H9 (cell line): ENCODE data around the gene GRB2. TPM values are rescaled to one million over a fixed set of nuclear protein-coding genes. Genes with fewer than 3 reads are reported as not detected.

ENCODE experiments used
- DNase-seq: peaks from one replicate; pipeline ENCODE4 v3.0.0-alpha.2; 2017
- H2AFZ ChIP-seq: one replicate; pipeline ENCODE4 v1.6.1; 2013; ENCODE audit warnings: mild to moderate bottlenecking, low read length, control low read depth, moderate library complexity
- H2AK5ac ChIP-seq: 2 replicates; pipeline ENCODE4 v1.6.1; 2013; ENCODE audit warnings: low read length, control low read depth, mixed read lengths; ENCODE audit not compliant: insufficient read length
- H2BK120ac ChIP-seq: one replicate; pipeline ENCODE4 v1.6.1; 2013; ENCODE audit warnings: low read depth, mild to moderate bottlenecking, low read length, control low read depth, inconsistent platforms; ENCODE audit not compliant: poor library complexity, severe bottlenecking
- H2BK12ac ChIP-seq: 2 replicates; pipeline ENCODE4 v1.6.1; 2013; ENCODE audit warnings: low read length, control low read depth, mixed read lengths, low read depth; ENCODE audit not compliant: insufficient read length
- H2BK15ac ChIP-seq: 2 replicates; pipeline ENCODE4 v1.6.1; 2013; ENCODE audit warnings: low read depth, low read length, control low read depth
- H2BK20ac ChIP-seq: one replicate; pipeline ENCODE4 v1.6.1; 2013; ENCODE audit warnings: low read depth, mild to moderate bottlenecking, low read length, control low read depth, inconsistent platforms; ENCODE audit not compliant: poor library complexity, severe bottlenecking
- H2BK5ac ChIP-seq: 2 replicates; pipeline ENCODE4 v1.6.1; 2013; ENCODE audit warnings: low read length, control low read depth, mixed read lengths; ENCODE audit not compliant: insufficient read length
- H3K14ac ChIP-seq: 2 replicates; pipeline ENCODE4 v1.6.1; 2013; ENCODE audit warnings: low read length, control low read depth; ENCODE audit not compliant: insufficient read depth
- H3K18ac ChIP-seq: 2 replicates; pipeline ENCODE4 v1.6.1; 2013; ENCODE audit warnings: low read depth, mild to moderate bottlenecking, mixed read lengths, low read length, control low read depth; ENCODE audit not compliant: insufficient read length
- H3K23ac ChIP-seq: 2 replicates; pipeline ENCODE4 v1.6.1; 2013; ENCODE audit warnings: low read length, control low read depth, mixed read lengths, low read depth; ENCODE audit not compliant: insufficient read length
- H3K23me2 ChIP-seq: 2 replicates; pipeline ENCODE4 v1.6.1; 2013; ENCODE audit warnings: low read depth, mild to moderate bottlenecking, mixed read lengths, low read length, control low read depth; ENCODE audit not compliant: insufficient read length, poor library complexity, severe bottlenecking
- H3K27ac ChIP-seq: 2 replicates; pipeline ENCODE4 v1.5.1; 2013; ENCODE audit warnings: low read length, control low read depth, mixed read lengths, low read depth; ENCODE audit not compliant: insufficient read length
- H3K27me3 ChIP-seq: 2 replicates; pipeline ENCODE4 v1.6.1; 2013; ENCODE audit warnings: low read length, control low read depth, inconsistent platforms; ENCODE audit not compliant: insufficient read depth
- H3K4ac ChIP-seq: 2 replicates; pipeline ENCODE4 v1.6.1; 2013; ENCODE audit warnings: low read depth, mild to moderate bottlenecking, control low read depth, inconsistent platforms, low read length, moderate library complexity
- H3K4me1 ChIP-seq: 2 replicates; pipeline ENCODE4 v1.6.1; 2013; ENCODE audit warnings: low read length, control low read depth, inconsistent platforms; ENCODE audit not compliant: insufficient read depth
- H3K4me2 ChIP-seq: 2 replicates; pipeline ENCODE4 v1.6.1; 2013; ENCODE audit warnings: low read length, control low read depth, mixed read lengths; ENCODE audit not compliant: insufficient read length, insufficient read depth
- H3K56ac ChIP-seq: 2 replicates; pipeline ENCODE4 v1.6.1; 2013; ENCODE audit warnings: low read depth, mild to moderate bottlenecking, mixed read lengths, low read length, control low read depth; ENCODE audit not compliant: insufficient read length
- H3K79me1 ChIP-seq: 2 replicates; pipeline ENCODE4 v1.6.1; 2013; ENCODE audit warnings: low read depth, mild to moderate bottlenecking, moderate library complexity, low read length, control low read depth, inconsistent platforms; ENCODE audit not compliant: insufficient read depth, poor library complexity, severe bottlenecking
- H3K79me2 ChIP-seq: 2 replicates; pipeline ENCODE4 v1.6.1; 2013; ENCODE audit warnings: low read length, control low read depth, inconsistent platforms; ENCODE audit not compliant: insufficient read depth
- H3K9ac ChIP-seq: 2 replicates; pipeline ENCODE4 v1.6.1; 2013; ENCODE audit warnings: low read length, control low read depth, mixed read lengths; ENCODE audit not compliant: insufficient read length; ENCODE audit errors: extremely low read depth
- H3K9me3 ChIP-seq: one replicate; pipeline ENCODE4 v1.6.1; 2013; ENCODE audit warnings: low read depth, low read length, inconsistent platforms; ENCODE audit not compliant: control insufficient read depth
- H3T11ph ChIP-seq: one replicate; pipeline ENCODE4 v1.6.1; 2013; ENCODE audit warnings: mild to moderate bottlenecking, low read length, control low read depth, inconsistent platforms
- H4K20me1 ChIP-seq: one replicate; pipeline ENCODE4 v1.6.1; 2013; ENCODE audit not compliant: control insufficient read depth, insufficient read length, insufficient read depth
- H4K5ac ChIP-seq: 2 replicates; pipeline ENCODE4 v1.6.1; 2013; ENCODE audit warnings: low read depth, mild to moderate bottlenecking, mixed read lengths, low read length, control low read depth; ENCODE audit not compliant: insufficient read length
- H4K8ac ChIP-seq: replicated peaks from 2 replicates; pipeline ENCODE4 v1.6.1; 2013; ENCODE audit warnings: low read length, control low read depth, mixed read lengths, low read depth; ENCODE audit not compliant: insufficient read length
- H4K91ac ChIP-seq: 2 replicates; pipeline ENCODE4 v1.6.1; 2013; ENCODE audit warnings: low read depth, mild to moderate bottlenecking, moderate library complexity, mixed read lengths, low read length, control low read depth; ENCODE audit not compliant: insufficient read length
- H3K27ac Mint-ChIP-seq, 3 experiments: 2 replicates in 2 of 3; 3 replicates in 1 of 3; pipeline ENCODE4 v1.8.0; 2020 to 2021; ENCODE audit warnings: mixed read lengths in 3 of 3, mild to moderate bottlenecking in 1 of 3, moderate library complexity in 1 of 3
- H3K27me3 Mint-ChIP-seq: 2 replicates; pipeline ENCODE4 v1.8.0; 2021; ENCODE audit warnings: low read depth, mild to moderate bottlenecking, moderate library complexity, mixed read lengths
- H3K36me3 Mint-ChIP-seq, 3 experiments: 2 replicates in 2 of 3; 3 replicates in 1 of 3; pipeline ENCODE4 v1.8.0; 2020 to 2021; ENCODE audit warnings: low read depth in 3 of 3, mixed read lengths in 3 of 3; ENCODE audit not compliant: insufficient read depth in 1 of 3
- H3K4me1 Mint-ChIP-seq, 2 experiments: 2 replicates each; pipeline ENCODE4 v1.8.0; 2020; ENCODE audit warnings: mixed read lengths in 2 of 2
- H3K4me3 Mint-ChIP-seq, 2 experiments: 2 replicates in 1 of 2; 3 replicates in 1 of 2; pipeline ENCODE4 v1.8.0; 2020 to 2021; ENCODE audit warnings: mild to moderate bottlenecking in 2 of 2, mixed read lengths in 2 of 2, moderate library complexity in 1 of 2
- H3K9me3 Mint-ChIP-seq, 2 experiments: 2 replicates in 1 of 2; 3 replicates in 1 of 2; pipeline ENCODE4 v1.8.0; 2020; ENCODE audit warnings: mild to moderate bottlenecking in 2 of 2, mixed read lengths in 2 of 2, moderate library complexity in 1 of 2
- WGBS: extraction: QIAGEN DNeasy Blood & Tissue Kit; methylation state at CpG from one replicate; pipeline ENCODE4 v1.1.7; 2013; ENCODE audit warnings: missing lambda C conversion rate, low lambda C conversion rate, mixed read lengths; ENCODE audit not compliant: insufficient read length; ENCODE audit errors: extremely low coverage; 5-methylcytosine and 5-hydroxymethylcytosine counted together
- total RNA-seq: library from RNA; stranded (reverse); gene quantifications from 2 replicates; pipeline ENCODE4 v1.2.1, GENCODE V29; 2021
- TF ChIP-seq, protein P1 (sequence below): fragments of 200-600 bp; sonication (generic); conservative IDR thresholded peaks from 3 replicates; pipeline ENCODE4 v1.8.0; 2021; ENCODE audit warnings: antibody characterized with exemption, mild to moderate bottlenecking

Gene GRB2
- total RNA-seq, 1 experiment from 2014 or later = 91.7 TPM

DNA sequence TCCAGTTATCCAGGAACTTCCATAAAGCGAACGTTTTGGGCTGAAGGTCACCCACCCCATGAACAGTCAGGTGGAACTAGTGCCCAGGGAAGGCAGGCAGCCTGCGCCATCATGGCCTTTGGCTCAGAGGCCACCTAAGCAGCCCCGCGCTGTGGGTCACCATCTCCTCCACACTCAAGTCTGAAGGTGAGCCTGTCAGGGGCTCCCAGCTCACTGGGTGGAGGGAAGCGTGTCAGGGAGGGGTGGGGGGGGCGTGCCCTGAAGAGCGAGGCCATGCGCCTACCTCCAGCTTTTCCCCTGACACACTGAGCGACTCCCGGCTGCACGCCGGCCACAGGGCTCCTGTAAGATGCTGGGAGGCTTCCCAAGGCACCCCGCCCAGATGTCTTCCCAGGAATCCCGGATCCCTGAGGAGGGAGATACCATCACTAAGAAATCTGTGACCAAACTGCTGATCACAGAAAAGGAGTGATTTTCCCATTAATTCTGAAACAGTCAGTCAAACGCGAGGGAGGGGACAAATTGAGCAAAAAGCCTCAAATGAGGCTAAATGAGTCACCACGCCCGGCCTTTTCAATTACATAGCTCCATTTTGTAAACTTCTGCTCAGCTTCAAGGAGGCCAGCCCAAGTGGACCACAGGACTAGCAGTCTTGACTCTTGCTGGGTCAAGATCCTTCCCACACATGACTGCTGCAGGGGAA, 89.8 kb downstream of the GRB2 start:
- H2BK120ac ChIP-seq = no peak overlapping the region
- H3K4me2 ChIP-seq = no peak overlapping the region
- peak overlapping the region; percentile 59 to 89 (median 77); a peak in 5 of 7 replicates for H3K27ac Mint-ChIP-seq
- H3K79me1 ChIP-seq = no peaks in the 10 kb centered on the region
- H3K79me2 ChIP-seq = no peaks in the 10 kb centered on the region
- H3K9me3 Mint-ChIP-seq = no peaks in the 10 kb centered on the region
- no peaks in the 10 kb centered on the region; the same call in 1 of the 2 replicates for H3K27me3 ChIP-seq
- no peak overlapping the region for H2AK5ac ChIP-seq
- H2BK5ac ChIP-seq = no peak overlapping the region
- H3K4me3 Mint-ChIP-seq = no peak overlapping the region
- H4K20me1 ChIP-seq = no peaks in the 10 kb centered on the region
- no peak overlapping the region for H2AFZ ChIP-seq
- no peaks in the 10 kb centered on the region for H3K23me2 ChIP-seq
- no peak overlapping the region for H4K5ac ChIP-seq
- no peak overlapping the region for H3K9ac ChIP-seq
- DNase-seq = no peak
- no peak overlapping the region for H3K18ac ChIP-seq
- no peak overlapping the region for H3K14ac ChIP-seq
- no peak overlapping the region for H3K4ac ChIP-seq
- TF ChIP-seq, protein P1, sequence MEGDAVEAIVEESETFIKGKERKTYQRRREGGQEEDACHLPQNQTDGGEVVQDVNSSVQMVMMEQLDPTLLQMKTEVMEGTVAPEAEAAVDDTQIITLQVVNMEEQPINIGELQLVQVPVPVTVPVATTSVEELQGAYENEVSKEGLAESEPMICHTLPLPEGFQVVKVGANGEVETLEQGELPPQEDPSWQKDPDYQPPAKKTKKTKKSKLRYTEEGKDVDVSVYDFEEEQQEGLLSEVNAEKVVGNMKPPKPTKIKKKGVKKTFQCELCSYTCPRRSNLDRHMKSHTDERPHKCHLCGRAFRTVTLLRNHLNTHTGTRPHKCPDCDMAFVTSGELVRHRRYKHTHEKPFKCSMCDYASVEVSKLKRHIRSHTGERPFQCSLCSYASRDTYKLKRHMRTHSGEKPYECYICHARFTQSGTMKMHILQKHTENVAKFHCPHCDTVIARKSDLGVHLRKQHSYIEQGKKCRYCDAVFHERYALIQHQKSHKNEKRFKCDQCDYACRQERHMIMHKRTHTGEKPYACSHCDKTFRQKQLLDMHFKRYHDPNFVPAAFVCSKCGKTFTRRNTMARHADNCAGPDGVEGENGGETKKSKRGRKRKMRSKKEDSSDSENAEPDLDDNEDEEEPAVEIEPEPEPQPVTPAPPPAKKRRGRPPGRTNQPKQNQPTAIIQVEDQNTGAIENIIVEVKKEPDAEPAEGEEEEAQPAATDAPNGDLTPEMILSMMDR = no peak
- H3T11ph ChIP-seq = no peak overlapping the region
- peaks cover 6 to 17% (median 12%) of the 10 kb centered on the region in 3 experiments; a peak in 6 of 7 replicates for H3K36me3 Mint-ChIP-seq
- no peaks in the 10 kb centered on the region for H3K4me1 ChIP-seq
- H3K9me3 ChIP-seq = no peaks in the 10 kb centered on the region
- no peak overlapping the region for H2BK20ac ChIP-seq
- WGBS = no CpG with 5 or more reads among the region's 19 CpGs
- no peak overlapping the region for H2BK12ac ChIP-seq
- H3K4me1 Mint-ChIP-seq = peaks cover 11 to 12% of the 10 kb centered on the region in 2 experiments
- no peak overlapping the region for H2BK15ac ChIP-seq
- no peak overlapping the region for H4K8ac ChIP-seq
- no peak overlapping the region for H3K27ac ChIP-seq
- H4K91ac ChIP-seq = no peak overlapping the region
- H3K23ac ChIP-seq = no peak overlapping the region
- no peaks in the 10 kb centered on the region for H3K27me3 Mint-ChIP-seq
- no peak overlapping the region for H3K56ac ChIP-seq
